Glutamatergic neuron (in vitro differentiated cells): Measurements from ENCODE around the gene FGGY. TPM values are rescaled to one million over a fixed set of nuclear protein-coding genes. Genes with fewer than 3 reads are reported as not detected.

Experiments used
- DNase-seq: peaks from one replicate; pipeline ENCODE4 v3.0.0; 2022
- H3K27ac Mint-ChIP-seq: one replicate; pipeline ENCODE4 v1.8.0; 2020; ENCODE audit warnings: mild to moderate bottlenecking, mixed read lengths, inconsistent platforms; ENCODE audit not compliant: unreplicated experiment
- H3K27me3 Mint-ChIP-seq: one replicate; pipeline ENCODE4 v1.8.0; 2020; ENCODE audit warnings: mild to moderate bottlenecking, moderate library complexity, mixed read lengths, inconsistent platforms; ENCODE audit not compliant: unreplicated experiment
- H3K36me3 Mint-ChIP-seq: one replicate; pipeline ENCODE4 v1.8.0; 2020; ENCODE audit warnings: mild to moderate bottlenecking, mixed read lengths, inconsistent platforms; ENCODE audit not compliant: unreplicated experiment
- H3K4me1 Mint-ChIP-seq: one replicate; pipeline ENCODE4 v1.8.0; 2020; ENCODE audit warnings: mild to moderate bottlenecking, low read depth, mixed read lengths, inconsistent platforms; ENCODE audit not compliant: unreplicated experiment
- H3K4me3 Mint-ChIP-seq: one replicate; pipeline ENCODE4 v1.8.0; 2020; ENCODE audit warnings: mild to moderate bottlenecking, mixed read lengths, inconsistent platforms; ENCODE audit not compliant: unreplicated experiment
- H3K9me3 Mint-ChIP-seq: one replicate; pipeline ENCODE4 v1.8.0; 2020; ENCODE audit warnings: mild to moderate bottlenecking, moderate library complexity, mixed read lengths, inconsistent platforms; ENCODE audit not compliant: unreplicated experiment
- total RNA-seq: library from RNA; stranded (reverse); fragmentation: NEBNext Ultra II Directional; extraction: Animal tissue kit (Norgen Biotek cat#: 25700); gene quantifications from one replicate; pipeline ENCODE4 v1.2.1, GENCODE V29; 2021; ENCODE audit not compliant: unreplicated experiment
- TF ChIP-seq, protein P1 (sequence below): fragments of 200-600 bp; sonication (generic); IDR thresholded peaks from one replicate; pipeline ENCODE4 v1.5.0; 2021; ENCODE audit not compliant: partially characterized antibody, unreplicated experiment

Gene FGGY
- total RNA-seq, 1 donor from 2014 or later: 11.6 TPM

DNA sequence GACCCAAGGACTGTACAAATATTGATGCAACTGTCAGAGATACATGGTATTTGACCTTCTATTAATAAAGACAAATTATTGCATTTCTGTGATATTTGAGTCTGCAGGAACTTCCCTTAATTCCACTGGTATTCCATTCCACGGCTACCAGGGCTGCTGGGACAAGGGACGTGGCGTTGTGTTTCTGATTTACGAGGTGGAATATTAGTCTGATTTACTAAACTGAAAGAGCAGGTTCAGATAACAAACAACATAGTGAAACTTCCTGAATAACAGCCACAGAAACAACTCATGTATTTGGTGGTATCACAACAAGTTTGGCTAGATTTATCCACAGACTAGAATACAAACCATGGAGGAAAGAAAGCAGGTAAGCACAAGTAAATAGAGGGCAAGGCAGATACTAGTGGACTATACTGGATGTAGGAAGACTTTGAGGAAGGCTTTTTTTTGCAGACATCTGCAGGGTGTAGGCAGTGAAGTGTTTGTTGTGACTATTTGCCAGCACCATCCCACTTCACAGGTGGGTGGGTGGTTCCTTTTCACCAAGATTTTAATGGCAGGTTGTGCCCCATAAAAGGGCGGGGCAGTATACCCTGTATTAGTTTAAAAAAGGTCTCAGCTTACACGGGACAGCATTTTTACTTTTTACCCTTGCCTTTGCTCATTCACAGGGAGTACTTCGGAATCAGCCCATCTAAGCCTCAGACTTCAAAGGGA, 100.4 kb downstream of the FGGY start:
- Mint-ChIP-seq H3K27ac (no peak overlapping the region), H3K9me3 (no peaks in the 10 kb centered on the region), H3K4me3 (no peak overlapping the region), H3K27me3 (no peaks in the 10 kb centered on the region), H3K36me3 (no peaks in the 10 kb centered on the region), H3K4me1 (peaks cover 15% of the 10 kb centered on the region)
- no peak for DNase-seq
- TF ChIP-seq, protein P1, sequence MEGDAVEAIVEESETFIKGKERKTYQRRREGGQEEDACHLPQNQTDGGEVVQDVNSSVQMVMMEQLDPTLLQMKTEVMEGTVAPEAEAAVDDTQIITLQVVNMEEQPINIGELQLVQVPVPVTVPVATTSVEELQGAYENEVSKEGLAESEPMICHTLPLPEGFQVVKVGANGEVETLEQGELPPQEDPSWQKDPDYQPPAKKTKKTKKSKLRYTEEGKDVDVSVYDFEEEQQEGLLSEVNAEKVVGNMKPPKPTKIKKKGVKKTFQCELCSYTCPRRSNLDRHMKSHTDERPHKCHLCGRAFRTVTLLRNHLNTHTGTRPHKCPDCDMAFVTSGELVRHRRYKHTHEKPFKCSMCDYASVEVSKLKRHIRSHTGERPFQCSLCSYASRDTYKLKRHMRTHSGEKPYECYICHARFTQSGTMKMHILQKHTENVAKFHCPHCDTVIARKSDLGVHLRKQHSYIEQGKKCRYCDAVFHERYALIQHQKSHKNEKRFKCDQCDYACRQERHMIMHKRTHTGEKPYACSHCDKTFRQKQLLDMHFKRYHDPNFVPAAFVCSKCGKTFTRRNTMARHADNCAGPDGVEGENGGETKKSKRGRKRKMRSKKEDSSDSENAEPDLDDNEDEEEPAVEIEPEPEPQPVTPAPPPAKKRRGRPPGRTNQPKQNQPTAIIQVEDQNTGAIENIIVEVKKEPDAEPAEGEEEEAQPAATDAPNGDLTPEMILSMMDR: no peak

DNA sequence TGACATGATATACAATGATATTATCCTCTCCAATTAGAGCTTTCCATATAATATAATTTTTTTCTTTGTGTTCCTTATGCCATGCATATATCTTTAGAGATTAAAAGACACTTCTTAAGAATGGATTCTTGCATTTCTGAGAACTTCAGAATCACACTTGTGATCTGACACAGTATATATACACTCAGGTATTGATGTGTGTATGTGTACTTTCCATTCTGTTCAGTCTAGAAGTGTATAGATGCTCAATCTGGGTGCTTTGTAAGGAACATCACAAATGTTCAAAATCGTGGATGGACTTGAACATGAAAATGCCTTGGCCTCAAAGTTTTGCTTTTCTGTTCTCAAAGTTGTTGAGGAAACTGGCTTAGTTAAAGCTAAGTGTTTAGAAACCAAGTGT, 102.7 kb downstream of the FGGY start:
- Mint-ChIP-seq H3K4me1 (peaks cover 2% of the 10 kb centered on the region), H3K36me3 (no peaks in the 10 kb centered on the region), H3K9me3 (no peaks in the 10 kb centered on the region), H3K27me3 (no peaks in the 10 kb centered on the region), H3K4me3 (no peak overlapping the region), H3K27ac (no peak overlapping the region)
- TF ChIP-seq, protein P1: no peak
- DNase-seq: no peak

DNA sequence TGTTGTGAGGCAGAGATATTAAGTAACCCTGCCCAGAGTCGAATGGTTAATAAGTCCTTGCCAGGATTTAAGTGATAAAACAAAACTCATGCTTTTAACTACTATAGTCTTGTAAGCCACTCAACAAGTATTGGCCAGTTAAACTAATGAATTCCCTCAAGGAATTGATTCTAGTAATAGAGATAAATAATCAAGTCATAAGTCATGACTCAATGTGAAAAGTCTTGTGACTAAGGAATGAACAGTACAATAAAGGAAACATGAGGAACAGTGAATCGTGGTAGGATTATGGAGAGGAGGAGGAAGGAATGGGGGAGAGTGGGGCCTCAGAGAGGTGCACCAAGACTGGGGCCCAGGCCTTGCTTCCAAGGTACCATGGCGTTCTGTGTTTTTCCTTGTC, 104.7 kb downstream of the FGGY start:
- Mint-ChIP-seq H3K27ac (no peak overlapping the region), H3K4me3 (no peak overlapping the region), H3K4me1 (peaks cover 2% of the 10 kb centered on the region), H3K27me3 (no peaks in the 10 kb centered on the region), H3K36me3 (peaks cover 5% of the 10 kb centered on the region), H3K9me3 (no peaks in the 10 kb centered on the region)
- no peak for DNase-seq
- TF ChIP-seq, protein P1: no peak

DNA sequence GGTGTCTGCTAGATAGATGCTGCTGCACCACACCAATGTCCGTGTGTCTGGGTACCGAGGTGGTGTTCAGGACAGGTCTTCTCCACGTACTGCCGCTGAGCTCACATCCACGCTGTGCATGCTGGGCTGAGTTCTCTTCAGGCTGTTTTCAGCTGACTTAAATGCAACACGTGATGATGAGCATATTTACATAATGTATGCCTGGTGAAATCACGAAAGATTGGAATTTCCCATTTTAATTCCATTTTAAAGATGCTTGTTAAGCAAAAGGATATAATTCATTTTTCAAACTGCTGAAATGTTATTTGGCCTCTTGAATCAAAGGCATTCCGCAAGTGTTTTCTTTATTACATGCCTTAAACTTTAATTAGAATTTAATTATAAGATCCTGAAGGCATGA, 107.9 kb downstream of the FGGY start:
- H3K27me3 Mint-ChIP-seq: no peaks in the 10 kb centered on the region
- H3K9me3 Mint-ChIP-seq: no peaks in the 10 kb centered on the region
- peaks cover 2% of the 10 kb centered on the region for H3K4me1 Mint-ChIP-seq
- no peak for DNase-seq
- TF ChIP-seq, protein P1: no peak
- H3K36me3 Mint-ChIP-seq: peaks cover 13% of the 10 kb centered on the region
- no peak overlapping the region for H3K4me3 Mint-ChIP-seq
- H3K27ac Mint-ChIP-seq: no peak overlapping the region

DNA sequence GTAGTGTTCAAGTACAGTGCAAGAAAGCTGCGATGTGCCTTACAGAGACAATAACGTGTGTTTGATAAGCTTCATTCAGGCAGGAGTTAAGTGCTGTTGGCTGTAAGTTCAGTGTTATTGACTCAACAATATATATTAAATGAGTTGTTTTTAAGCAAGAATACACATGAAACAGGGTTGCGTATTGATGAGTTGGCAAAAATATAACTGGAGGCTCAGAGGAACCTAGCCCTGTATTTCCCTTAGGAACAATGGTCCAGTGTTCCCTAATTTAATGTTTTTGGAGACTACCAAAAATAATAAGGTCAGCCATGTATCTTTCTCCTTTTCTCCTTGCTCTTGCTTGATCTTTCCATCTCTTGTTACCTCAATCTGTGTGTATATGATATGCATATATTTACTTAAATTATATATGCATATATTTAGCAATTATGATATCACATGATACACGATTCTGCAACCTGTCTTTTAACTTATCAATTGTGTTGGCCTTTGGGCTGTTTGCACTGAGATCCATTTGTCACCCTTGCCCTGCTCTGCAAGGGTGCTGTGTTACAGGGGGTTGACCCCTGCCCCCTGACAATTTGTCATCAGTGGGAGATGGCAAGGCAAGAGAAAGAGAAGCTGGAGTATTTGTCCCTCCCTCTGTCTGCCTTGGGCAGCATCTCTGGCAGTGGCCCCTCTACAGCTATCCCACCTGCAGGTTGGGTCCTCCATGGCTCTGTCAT, 109.7 kb downstream of the FGGY start:
- H3K27ac Mint-ChIP-seq: peak overlapping the region; percentile 4
- no peak for DNase-seq

More for the DNA sequence above, 109.7 kb downstream of the FGGY start:
- peaks cover 2% of the 10 kb centered on the region for H3K4me1 Mint-ChIP-seq
- TF ChIP-seq, protein P1: no peak
- H3K27me3 Mint-ChIP-seq: no peaks in the 10 kb centered on the region
- no peaks in the 10 kb centered on the region for H3K9me3 Mint-ChIP-seq
- peaks cover 13% of the 10 kb centered on the region for H3K36me3 Mint-ChIP-seq
- no peak overlapping the region for H3K4me3 Mint-ChIP-seq
